Activated naive CD4-positive, alpha-beta T cell treated with anti-CD3 and anti-CD28 coated beads, Interleukin-2, amount 10 ng/mL, durations not matched to agents 7 days and 5 days (primary cell): ENCODE results near the gene CD63.
A peak's percentile ranks its signal among the peaks of the same experiment; 100 is the strongest.

Source experiments
- CTCF ChIA-PET: fragments of 350-600 bp; sonication (Branson Sonifier 250); formaldehyde crosslinking; loops from one replicate; lab custom pipeline; 2021; ENCODE audit warnings: antibody characterized with exemption; lab: Charles Lee
- DNase-seq: peaks from one replicate; pipeline ENCODE4 v3.0.0-alpha.2; 2020
- H3K27ac Mint-ChIP-seq: one replicate; pipeline ENCODE4 v1.8.0; 2021; ENCODE audit warnings: mild to moderate bottlenecking, moderate library complexity, mixed read lengths
- H3K27me3 Mint-ChIP-seq: one replicate; pipeline ENCODE4 v1.8.0; 2021; ENCODE audit warnings: mild to moderate bottlenecking, mixed read lengths
- H3K36me3 Mint-ChIP-seq: one replicate; pipeline ENCODE4 v1.8.0; 2021; ENCODE audit warnings: mixed read lengths
- H3K4me1 Mint-ChIP-seq: one replicate; pipeline ENCODE4 v1.8.0; 2021; ENCODE audit warnings: mixed read lengths
- H3K4me3 Mint-ChIP-seq: one replicate; pipeline ENCODE4 v1.8.0; 2021; ENCODE audit warnings: mild to moderate bottlenecking, moderate library complexity, mixed read lengths
- H3K9me3 Mint-ChIP-seq: one replicate; pipeline ENCODE4 v1.8.0; 2021; ENCODE audit warnings: mixed read lengths

Gene CD63

DNA sequence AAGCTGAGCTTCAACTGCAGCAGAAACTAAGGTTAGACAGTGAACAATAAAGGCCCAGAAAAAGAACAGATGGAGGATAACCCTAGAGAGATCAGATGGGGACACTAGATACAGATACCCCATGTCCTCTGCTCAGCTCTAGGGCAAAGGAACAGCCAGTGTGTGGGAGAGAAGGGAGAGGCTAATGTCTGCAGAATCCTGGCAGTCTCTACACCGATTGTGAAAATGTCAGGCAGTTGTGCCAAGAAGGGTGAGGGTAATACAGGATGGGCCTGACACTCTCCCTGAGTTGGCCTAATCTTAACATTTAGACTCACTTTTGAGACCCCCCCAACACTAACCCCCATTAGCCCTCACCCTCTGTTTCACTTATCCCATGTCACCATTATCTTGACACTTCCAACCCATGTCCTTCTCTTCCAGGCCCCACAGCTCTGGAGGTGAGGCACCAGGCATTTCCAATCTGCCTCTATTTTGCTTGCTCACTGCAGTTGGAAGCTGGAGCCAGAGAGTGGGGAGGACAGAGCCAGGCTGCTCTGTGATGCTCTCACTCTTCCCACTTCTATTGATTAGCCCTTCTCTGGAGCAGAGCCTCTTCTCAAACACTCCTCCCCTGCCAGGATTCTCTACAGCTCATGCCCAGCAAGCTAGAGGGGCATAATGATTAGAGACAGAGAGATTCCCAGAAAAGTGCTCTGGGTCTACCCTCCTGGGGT lies 16.0 kb downstream of the CD63 start:
- DNase-seq, result no peak
- H3K27me3 Mint-ChIP-seq, result peaks cover 57% of the 10 kb centered on the region
- CTCF ChIA-PET, result no interaction called here
- H3K4me3 Mint-ChIP-seq, result no peak overlapping the region
- no peak overlapping the region for H3K27ac Mint-ChIP-seq
- H3K4me1 Mint-ChIP-seq, result peaks cover 37% of the 10 kb centered on the region
- H3K36me3 Mint-ChIP-seq, result peaks cover 6% of the 10 kb centered on the region
- no peaks in the 10 kb centered on the region for H3K9me3 Mint-ChIP-seq

DNA sequence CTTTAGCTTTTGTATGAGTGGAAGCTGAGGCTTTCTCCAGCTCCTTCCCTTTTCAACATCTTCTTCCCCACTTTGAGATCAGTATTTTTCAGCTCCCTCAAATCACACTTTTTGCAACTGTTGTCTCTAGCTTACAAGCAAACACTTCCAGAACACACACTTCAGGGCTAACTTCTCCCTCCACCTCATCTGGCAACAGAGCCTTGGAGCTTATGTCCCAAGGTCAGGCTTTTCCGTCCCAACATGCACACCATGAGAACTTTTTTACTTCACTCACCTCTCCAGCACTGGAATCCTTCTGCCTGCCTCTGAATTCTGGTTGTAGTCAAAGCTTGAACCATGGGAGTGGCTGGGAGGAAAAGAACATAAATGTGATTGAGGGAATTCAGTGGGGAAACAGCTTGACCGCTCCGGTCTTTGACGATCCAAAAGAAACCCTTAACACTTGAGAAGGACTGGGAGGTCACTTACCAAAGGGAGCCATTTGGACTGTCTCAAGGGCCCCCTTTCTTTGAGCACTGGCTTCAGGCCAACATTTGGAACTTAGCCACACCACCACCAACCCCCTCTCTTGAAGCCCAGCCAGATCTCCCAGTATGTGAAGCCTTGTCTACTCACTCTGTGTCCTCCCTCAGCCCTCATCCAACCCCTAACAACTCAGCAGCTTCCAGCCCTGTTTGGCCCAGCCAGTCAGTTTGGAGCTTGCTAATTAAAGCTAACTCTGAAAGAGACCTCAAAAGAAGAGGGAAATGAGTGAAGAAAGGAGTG lies 16.8 kb downstream of the CD63 start:
- Mint-ChIP-seq H3K36me3 (peaks cover 6% of the 10 kb centered on the region), H3K4me3 (no peak overlapping the region), H3K27me3 (peaks cover 65% of the 10 kb centered on the region), H3K27ac (no peak overlapping the region), H3K4me1 (peaks cover 33% of the 10 kb centered on the region), H3K9me3 (no peaks in the 10 kb centered on the region)
- no peak for DNase-seq
- CTCF ChIA-PET, result interaction anchor here (0.5 to 1.2 kb wide), 2 partner anchors 13 to 962 kb away, joined by 3 to 4 read pairs; no protein-coding TSS in a partner anchor

DNA sequence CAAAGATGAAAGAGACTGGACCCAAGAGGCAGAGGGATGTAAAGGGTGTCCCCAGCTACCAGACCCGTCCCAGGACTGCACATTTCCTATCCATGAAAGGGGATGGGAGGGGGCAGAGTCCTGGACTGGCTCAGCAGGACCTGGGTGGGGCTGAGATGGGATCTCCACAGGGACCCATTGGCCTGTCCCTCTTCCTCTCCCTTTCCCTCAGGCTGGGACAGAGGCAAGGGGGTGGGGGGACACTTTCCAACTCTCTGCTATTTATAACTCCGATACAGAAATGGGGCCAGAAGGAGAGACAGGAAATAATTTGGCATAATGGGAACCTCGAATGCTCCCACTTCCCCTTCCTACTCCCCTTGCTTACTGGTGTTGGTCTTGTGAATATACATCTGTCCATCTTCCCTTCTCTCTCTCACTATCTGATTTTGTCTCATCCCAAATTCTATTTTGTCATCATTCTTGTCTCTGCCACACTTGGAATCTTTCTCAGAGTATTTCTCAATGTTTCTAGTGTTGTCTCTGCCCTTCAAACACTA lies 20.0 kb downstream of the CD63 start:
- peaks cover 20% of the 10 kb centered on the region for H3K4me1 Mint-ChIP-seq
- no peaks in the 10 kb centered on the region for H3K36me3 Mint-ChIP-seq
- no peak for DNase-seq
- CTCF ChIA-PET, result no interaction called here
- no peaks in the 10 kb centered on the region for H3K9me3 Mint-ChIP-seq
- no peak overlapping the region for H3K27ac Mint-ChIP-seq
- peaks cover 81% of the 10 kb centered on the region for H3K27me3 Mint-ChIP-seq
- H3K4me3 Mint-ChIP-seq, result peak overlapping the region; percentile 76

DNA sequence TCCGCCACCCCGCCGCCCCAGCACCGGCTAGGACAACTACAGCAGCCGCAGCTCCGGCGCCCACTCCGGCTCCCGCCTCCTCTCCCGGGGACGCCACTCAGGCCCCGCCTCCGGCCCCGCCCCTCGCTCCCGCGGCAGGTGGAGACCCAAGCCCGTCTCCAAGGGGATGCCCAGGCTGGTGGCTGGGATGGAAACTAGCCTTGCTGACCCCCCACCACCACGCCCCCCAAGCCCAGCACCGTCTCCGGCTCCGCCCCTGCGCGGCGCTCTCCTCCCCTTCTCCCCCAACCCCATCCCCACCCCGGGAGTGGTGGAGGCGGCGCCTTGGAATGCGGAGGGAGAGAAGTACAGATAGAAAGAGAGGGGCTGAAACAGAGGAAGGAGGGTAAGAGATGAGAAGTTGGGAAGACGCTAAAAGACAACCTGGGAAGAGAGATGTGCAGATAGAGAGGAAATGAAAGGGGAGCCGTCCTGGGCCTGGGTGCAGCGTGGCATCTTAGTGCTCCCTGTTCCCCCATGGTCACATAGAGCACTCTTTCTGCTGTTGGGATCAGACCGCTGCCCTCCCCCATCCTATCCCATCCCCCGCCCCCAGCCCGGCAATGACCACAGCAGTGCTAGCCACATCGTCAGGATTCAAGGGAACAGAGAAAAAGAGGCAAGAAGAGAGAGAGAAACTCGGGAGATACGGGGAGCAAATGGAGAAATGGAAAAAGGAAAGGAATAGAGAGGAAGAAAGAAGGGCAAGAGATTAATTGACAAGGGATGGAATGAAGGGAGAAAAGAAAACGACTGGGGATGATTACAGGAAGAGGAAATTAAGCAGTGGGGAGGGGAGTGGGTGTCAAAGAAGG lies 20.7 kb downstream of the CD63 start, which contains the start of gene ITGA7:
Gene ITGA7, minus strand, starts transcription at position 64 of the 854 bp plus-strand sequence. CDS start 222 bp downstream, outside the sequence.
- CTCF ChIA-PET, result interaction anchor here (0.6 kb wide), 1 partner anchor 51 kb away, joined by 3 read pairs; no protein-coding TSS in a partner anchor
- H3K4me3 Mint-ChIP-seq, result peak within 1 kb of the TSS; percentile 76
- H3K27me3 Mint-ChIP-seq, result peaks cover 79% of the 10 kb centered on the region
- peaks cover 20% of the 10 kb centered on the region for H3K4me1 Mint-ChIP-seq
- H3K9me3 Mint-ChIP-seq, result no peaks in the 10 kb centered on the region
- H3K27ac Mint-ChIP-seq, result no peak within 1 kb of the TSS
- DNase-seq, result peak; percentile 77
- H3K36me3 Mint-ChIP-seq, result no peaks in the 10 kb centered on the region

DNA sequence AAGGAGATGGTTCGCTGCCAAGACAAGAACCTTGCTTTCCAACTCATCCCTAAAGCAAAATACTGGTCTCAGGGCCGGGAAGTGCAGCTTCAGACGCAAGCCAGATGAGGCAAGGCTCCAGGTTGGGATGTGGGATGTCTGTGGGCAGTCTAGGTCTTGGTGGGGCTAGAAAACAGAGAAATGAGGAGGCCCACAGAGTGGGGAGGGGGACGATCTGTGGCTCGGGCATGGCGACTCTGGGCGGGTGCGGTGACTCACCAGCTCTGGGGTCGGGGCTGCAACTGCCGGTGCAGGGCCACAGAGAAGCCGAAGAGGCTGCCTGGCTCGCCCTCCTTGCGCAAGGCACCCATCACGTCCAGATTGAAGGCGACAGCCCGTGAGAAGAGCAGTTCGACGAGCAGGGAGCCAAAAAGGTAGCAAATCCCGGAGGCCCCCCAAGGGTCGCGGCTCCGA lies 21.6 kb downstream of the CD63 start:
- Mint-ChIP-seq H3K27ac (no peak overlapping the region), H3K27me3 (peaks cover 74% of the 10 kb centered on the region), H3K36me3 (no peaks in the 10 kb centered on the region), H3K9me3 (no peaks in the 10 kb centered on the region), H3K4me1 (peaks cover 20% of the 10 kb centered on the region), H3K4me3 (peak overlapping the region; percentile 76)
- CTCF ChIA-PET, result interaction anchor here (0.6 to 2.4 kb wide), 3 partner anchors 50 to 62 kb away, joined by 3 to 8 read pairs (median 6); no protein-coding TSS in a partner anchor
- no peak for DNase-seq

DNA sequence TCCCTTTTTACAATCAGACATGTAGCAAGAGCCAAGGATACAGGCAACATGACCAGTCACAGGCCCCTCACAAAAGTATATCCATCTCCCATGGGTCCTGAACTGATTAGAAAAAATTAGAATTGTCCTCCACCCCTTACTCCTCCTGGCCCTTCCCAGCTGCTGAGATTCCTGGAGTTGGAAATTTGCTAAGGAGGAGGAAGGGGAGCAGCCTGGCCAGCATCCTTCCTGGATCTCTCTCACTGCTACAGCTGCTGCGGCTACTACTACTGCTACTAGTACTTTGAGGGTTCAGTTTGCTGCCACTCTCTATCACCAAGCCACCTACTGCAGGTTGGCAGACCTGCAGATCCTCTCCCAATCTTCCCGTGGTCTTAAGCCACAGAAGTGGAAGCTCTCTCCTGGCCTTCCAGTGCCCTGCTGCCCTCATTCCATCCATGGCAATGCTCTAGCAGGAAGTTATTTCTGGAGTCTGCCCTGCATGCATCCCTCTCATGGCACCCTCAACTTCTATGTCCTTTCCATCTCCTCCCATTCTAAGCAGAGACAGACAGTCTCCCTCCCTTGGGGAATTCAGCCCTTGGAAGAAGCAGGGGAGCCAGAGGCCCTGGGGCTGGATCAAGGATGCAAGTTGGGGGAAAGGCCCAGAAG lies 22.1 kb downstream of the CD63 start:
- CTCF ChIA-PET, result interaction anchor here (1.0 to 2.4 kb wide), 6 partner anchors 10 to 62 kb away, joined by 3 to 8 read pairs (median 6); no protein-coding TSS in a partner anchor
- DNase-seq, result no peak
- H3K4me1 Mint-ChIP-seq, result peaks cover 20% of the 10 kb centered on the region
- H3K27ac Mint-ChIP-seq, result no peak overlapping the region
- H3K27me3 Mint-ChIP-seq, result peaks cover 68% of the 10 kb centered on the region
- H3K9me3 Mint-ChIP-seq, result no peaks in the 10 kb centered on the region
- peak overlapping the region; percentile 76 for H3K4me3 Mint-ChIP-seq
- H3K36me3 Mint-ChIP-seq, result no peaks in the 10 kb centered on the region

DNA sequence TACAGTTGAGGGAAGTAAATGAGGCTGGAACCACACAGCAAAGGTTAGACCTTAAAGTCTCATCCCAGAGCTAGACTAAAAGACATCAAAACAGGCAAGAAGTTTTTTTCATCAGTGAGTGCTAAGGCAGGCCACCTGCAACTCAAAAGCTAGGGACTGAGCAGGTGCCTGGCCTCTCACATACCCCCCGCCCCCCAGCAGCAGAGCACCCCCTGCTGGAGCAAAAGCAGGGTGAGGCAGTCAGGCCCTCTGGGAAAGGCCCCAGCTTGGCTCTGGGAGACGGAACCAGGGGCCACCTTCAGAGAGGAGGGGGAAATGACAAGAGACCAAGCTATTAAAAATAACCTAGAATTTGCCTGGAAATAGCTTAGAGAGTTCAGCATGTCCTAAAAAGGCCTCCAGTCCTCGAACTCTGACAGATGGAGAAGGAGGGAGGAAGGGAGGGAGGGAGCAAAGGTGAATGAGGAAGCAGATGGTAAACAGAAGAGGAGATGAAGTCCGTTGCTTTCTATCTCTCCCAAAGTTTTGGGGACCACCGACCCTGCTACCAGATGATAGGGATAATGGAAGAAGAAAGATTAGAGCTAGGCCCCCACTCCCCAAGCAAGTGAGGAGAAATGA lies 22.9 kb downstream of the CD63 start:
- CTCF ChIA-PET, result interaction anchor here (1.0 to 2.4 kb wide), 6 partner anchors 9 to 61 kb away, joined by 3 to 8 read pairs (median 6); no protein-coding TSS in a partner anchor
- no peak overlapping the region for H3K27ac Mint-ChIP-seq
- no peak overlapping the region for H3K4me3 Mint-ChIP-seq
- peaks cover 20% of the 10 kb centered on the region for H3K4me1 Mint-ChIP-seq
- H3K27me3 Mint-ChIP-seq, result peaks cover 66% of the 10 kb centered on the region
- peak; percentile 44 for DNase-seq
- no peaks in the 10 kb centered on the region for H3K36me3 Mint-ChIP-seq
- H3K9me3 Mint-ChIP-seq, result no peaks in the 10 kb centered on the region

DNA sequence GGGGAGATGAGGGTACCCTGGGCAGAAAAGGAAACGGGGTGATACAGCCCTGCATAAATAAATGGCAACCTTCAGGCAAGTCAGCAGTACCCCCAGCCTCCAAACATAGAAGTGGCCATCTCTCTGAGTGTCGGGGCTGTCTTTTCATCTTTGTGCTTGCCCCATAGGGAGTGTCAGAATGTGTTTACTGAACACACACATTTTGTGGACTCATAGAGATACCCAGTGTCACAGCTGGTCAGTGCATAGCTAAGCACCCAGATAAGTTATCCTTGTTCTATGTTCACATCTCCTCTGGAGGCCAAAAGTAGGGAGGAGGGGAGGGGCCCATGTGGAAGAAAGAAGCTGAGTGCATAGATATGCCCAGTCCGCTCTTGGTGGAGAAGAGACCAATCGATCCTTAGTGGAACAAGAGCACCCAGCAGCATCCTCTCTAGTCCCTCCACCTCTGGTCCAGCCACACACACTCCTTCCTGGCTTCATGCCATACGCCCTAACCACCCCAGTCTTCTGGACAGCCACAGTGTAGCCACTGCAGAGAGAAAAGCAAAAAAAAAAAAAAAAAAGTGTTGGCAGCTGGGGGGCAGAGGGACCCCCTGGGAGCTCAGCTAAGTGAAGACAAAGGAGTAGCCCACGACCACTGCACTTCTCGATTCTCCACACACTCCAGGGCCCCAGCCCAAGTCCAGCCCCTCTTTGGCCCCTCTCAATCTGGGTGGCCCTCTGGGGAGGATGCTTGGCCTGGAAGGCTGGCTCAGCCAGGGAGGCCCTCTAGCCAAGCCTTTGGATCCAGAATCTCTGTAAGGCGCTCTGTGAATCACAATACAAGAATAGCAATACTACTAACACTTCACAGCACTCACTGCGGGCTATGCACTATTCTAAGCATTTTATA lies 23.7 kb downstream of the CD63 start:
- Mint-ChIP-seq H3K9me3 (no peaks in the 10 kb centered on the region), H3K4me3 (no peak overlapping the region), H3K27ac (no peak overlapping the region), H3K4me1 (peaks cover 20% of the 10 kb centered on the region), H3K27me3 (peaks cover 64% of the 10 kb centered on the region), H3K36me3 (no peaks in the 10 kb centered on the region)
- CTCF ChIA-PET, result interaction anchor here (1.4 to 2.4 kb wide), 5 partner anchors 8 to 60 kb away, joined by 4 to 8 read pairs (median 6); no protein-coding TSS in a partner anchor
- DNase-seq, result no peak

DNA sequence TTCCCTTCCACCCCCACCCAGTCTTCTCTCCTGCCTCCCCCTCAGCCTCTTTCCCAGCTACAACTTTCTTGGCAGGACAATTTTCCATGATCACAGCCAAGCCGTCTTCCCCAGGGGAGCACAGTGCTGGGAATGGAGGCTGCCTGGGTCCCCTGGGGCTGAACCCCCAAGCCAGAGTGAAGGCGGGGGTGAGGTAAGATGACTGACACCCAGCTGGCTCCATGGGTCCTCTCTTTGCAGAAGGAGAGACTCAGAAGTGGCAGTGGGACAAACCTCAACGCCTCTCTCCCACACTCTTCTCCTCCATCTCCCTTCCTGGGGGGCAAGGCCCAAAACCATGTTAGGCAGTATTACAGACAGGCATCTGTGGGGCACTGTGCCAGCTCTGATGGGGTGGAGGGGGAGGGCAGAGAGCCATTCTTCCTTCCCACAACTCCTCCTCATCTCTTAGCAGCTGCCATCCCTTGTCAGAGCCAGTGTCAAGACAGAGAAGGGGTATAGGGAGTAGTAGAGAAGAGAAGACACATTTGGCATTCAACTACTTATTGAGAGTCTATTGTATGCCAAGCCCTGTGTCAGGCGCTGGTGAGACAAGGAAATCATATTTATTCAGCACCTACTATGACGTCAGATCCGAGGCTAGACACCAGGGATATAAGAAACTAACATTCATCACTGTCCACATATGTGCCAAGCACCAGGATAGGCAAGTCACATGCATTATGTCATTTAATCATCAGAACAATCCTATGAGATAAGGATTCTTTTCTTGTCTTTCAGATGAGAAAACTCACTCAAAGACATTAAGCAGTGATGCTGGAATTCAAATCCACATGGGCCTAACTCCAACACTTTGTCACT lies 24.7 kb downstream of the CD63 start:
- Mint-ChIP-seq H3K27me3 (peaks cover 58% of the 10 kb centered on the region), H3K4me1 (peaks cover 18% of the 10 kb centered on the region), H3K27ac (no peak overlapping the region), H3K36me3 (no peaks in the 10 kb centered on the region), H3K9me3 (no peaks in the 10 kb centered on the region), H3K4me3 (no peak overlapping the region)
- no peak for DNase-seq
- CTCF ChIA-PET, result no interaction called here

DNA sequence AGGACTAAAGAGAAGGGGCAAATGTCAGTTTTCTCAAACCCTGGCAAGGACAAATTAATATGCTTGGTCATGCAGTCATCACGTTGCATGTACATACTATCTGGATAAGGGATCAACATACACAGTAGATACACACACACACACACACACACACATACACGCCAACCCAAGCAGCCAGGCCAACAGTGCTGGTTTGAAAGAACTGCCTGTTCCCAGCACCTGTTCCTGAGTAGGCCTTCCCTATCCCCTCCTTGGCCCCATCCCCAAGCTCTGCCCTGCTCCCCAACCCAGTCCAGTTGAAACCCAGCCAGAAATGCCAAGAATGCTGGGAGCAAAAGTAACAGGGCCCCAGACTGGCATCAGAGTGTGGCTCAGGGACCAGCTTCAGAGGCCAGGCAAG lies 25.5 kb downstream of the CD63 start:
- Mint-ChIP-seq H3K27me3 (peaks cover 52% of the 10 kb centered on the region), H3K4me1 (peaks cover 10% of the 10 kb centered on the region), H3K4me3 (no peak overlapping the region), H3K36me3 (no peaks in the 10 kb centered on the region), H3K27ac (no peak overlapping the region), H3K9me3 (no peaks in the 10 kb centered on the region)
- CTCF ChIA-PET, result no interaction called here
- DNase-seq, result no peak

DNA sequence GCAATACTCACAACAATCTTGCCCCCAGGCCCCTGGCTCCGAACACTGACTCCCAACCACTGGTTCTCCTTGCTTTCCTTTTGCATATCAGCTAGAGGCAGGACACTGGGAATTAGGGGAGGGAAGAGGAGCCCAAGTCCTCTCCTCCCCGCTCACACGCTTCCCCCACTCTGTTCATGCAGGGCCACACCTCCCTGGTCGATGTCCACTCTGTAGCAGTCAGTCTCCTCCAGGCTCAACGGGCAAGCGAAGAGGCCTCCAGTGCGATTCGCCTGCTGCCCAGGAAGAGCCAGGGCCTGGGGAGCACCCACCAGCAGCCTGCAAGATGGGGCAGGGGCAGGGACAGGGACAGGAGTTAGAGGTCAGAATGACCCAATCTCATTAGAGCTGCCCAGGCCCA lies 25.9 kb downstream of the CD63 start:
- Mint-ChIP-seq H3K27me3 (peaks cover 48% of the 10 kb centered on the region), H3K4me3 (no peak overlapping the region), H3K27ac (no peak overlapping the region), H3K36me3 (no peaks in the 10 kb centered on the region), H3K9me3 (no peaks in the 10 kb centered on the region), H3K4me1 (peaks cover 6% of the 10 kb centered on the region)
- DNase-seq, result no peak
- CTCF ChIA-PET, result no interaction called here
